H1 (cell line): Measurements from ENCODE around the gene FCMR.

Source experiments
- TBP ChIP-seq: IDR thresholded peaks from 2 replicates; pipeline ENCODE4 v1.6.1; 2011; ENCODE audit warnings: low read depth, low read length, improper control_type of control experiment
- TF ChIP-seq, protein P1 (sequence below): IDR thresholded peaks from 2 replicates; pipeline ENCODE4 v1.6.1; 2012; ENCODE audit warnings: inconsistent platforms

DNA sequence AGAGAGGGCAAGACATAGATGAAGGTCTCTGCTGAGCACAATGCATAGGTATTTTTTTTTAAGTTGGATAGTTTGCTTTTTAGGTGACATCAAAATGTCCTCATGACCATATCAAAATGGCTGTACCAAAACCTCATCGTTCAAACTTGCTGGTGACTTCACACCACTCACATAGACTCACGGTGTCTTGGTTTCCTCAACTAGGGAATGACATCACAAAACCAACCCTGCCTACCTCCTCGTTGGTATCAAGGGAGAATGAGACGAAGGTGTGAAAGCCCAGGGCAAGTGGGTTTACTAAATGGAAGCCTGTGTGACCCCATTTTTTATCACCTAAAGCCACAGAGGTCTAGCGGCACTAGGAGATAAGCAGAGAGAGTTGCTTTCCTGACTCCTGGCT, 23.0 kb upstream of the FCMR start:
- TF ChIP-seq, protein P1, sequence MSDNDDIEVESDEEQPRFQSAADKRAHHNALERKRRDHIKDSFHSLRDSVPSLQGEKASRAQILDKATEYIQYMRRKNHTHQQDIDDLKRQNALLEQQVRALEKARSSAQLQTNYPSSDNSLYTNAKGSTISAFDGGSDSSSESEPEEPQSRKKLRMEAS = no peak
- TF ChIP-seq TBP = no peak
